HepG2 (cell line): Measurements from ENCODE around the gene PTPMT1. TPM values are rescaled to one million over a fixed set of nuclear protein-coding genes. Genes with fewer than 3 reads are reported as not detected.

Source experiments
- CEBPB ChIP-seq: IDR thresholded peaks from 2 replicates; pipeline ENCODE4 v1.6.1; 2011; ENCODE audit warnings: low read depth, low read length, improper control_type of control experiment, borderline replicate concordance
- ETV5 ChIP-seq: IDR thresholded peaks from 2 replicates; pipeline ENCODE4 v1.6.1; 2018; ENCODE audit warnings: missing biosample characterization, missing genetic modification reagents, inconsistent platforms, borderline replicate concordance
- FOXO4 ChIP-seq: sonication (generic); formaldehyde crosslinking; conservative IDR thresholded peaks from 2 replicates; pipeline ENCODE4 v1.8.1; 2023; ENCODE audit warnings: missing genetic modification reagents
- KLF16 ChIP-seq, 2 experiments: sonication (generic) in 1 of 2; formaldehyde crosslinking in 1 of 2; IDR thresholded peaks; 2 replicates each; pipeline versions ENCODE4 v1.6.1 to v1.8.0; 2016 to 2023; ENCODE audit warnings: missing genetic modification reagents in 2 of 2, missing compliant biosample characterization in 1 of 2
- LCORL ChIP-seq, 2 experiments: fragments of 450-650 bp in 1 of 2; sonication (generic) in 1 of 2; formaldehyde crosslinking in 1 of 2; IDR thresholded peaks; 2 replicates each; pipeline versions ENCODE4 v1.5.0 to v1.6.1; 2017 to 2020; ENCODE audit warnings: antibody characterized with exemption in 1 of 2, missing genetic modification reagents in 1 of 2
- MAF1 ChIP-seq: sonication (generic); formaldehyde crosslinking; IDR thresholded peaks from 2 replicates; pipeline ENCODE4 v1.5.0; 2020; ENCODE audit warnings: missing genetic modification reagents, borderline replicate concordance
- MXD4 ChIP-seq: IDR thresholded peaks from 2 replicates; pipeline ENCODE4 v1.6.1; 2016; ENCODE audit warnings: mild to moderate bottlenecking, missing biosample characterization, missing genetic modification reagents
- NPAS2 ChIP-seq: sonication (generic); formaldehyde crosslinking; IDR thresholded peaks from 2 replicates; pipeline ENCODE4 v1.8.0; 2022; ENCODE audit warnings: mild to moderate bottlenecking, missing genetic modification reagents, borderline replicate concordance
- TFDP2 ChIP-seq: sonication (generic); formaldehyde crosslinking; IDR thresholded peaks from 2 replicates; pipeline ENCODE4 v1.4.0; 2020; ENCODE audit warnings: missing genetic modification reagents
- THAP7 ChIP-seq: sonication (generic); formaldehyde crosslinking; IDR thresholded peaks from 2 replicates; pipeline ENCODE4 v1.8.1; 2023; ENCODE audit warnings: mild to moderate bottlenecking, missing genetic modification reagents
- ZFP36L2 ChIP-seq: sonication (generic); formaldehyde crosslinking; IDR thresholded peaks from 2 replicates; pipeline ENCODE4 v1.4.0; 2020; ENCODE audit warnings: missing genetic modification reagents
- ZMYM4 ChIP-seq: sonication (generic); formaldehyde crosslinking; IDR thresholded peaks from 2 replicates; pipeline ENCODE4 v1.8.1; 2023; ENCODE audit warnings: mild to moderate bottlenecking, missing genetic modification reagents
- ZNF121 ChIP-seq: sonication (generic); formaldehyde crosslinking; IDR thresholded peaks from 2 replicates; pipeline ENCODE4 v1.5.0; 2020; ENCODE audit warnings: mild to moderate bottlenecking, missing genetic modification reagents
- ZNF280B ChIP-seq: sonication (generic); formaldehyde crosslinking; IDR thresholded peaks from 2 replicates; pipeline ENCODE4 v1.5.0; 2020; ENCODE audit warnings: missing genetic modification reagents, mild to moderate bottlenecking, borderline replicate concordance
- ZNF430 ChIP-seq: sonication (generic); formaldehyde crosslinking; IDR thresholded peaks from 2 replicates; pipeline ENCODE4 v1.9.0; 2021; ENCODE audit warnings: mild to moderate bottlenecking, missing genetic modification reagents
- ZNF510 ChIP-seq: sonication (generic); formaldehyde crosslinking; IDR thresholded peaks from 2 replicates; pipeline ENCODE4 v1.4.0; 2020; ENCODE audit warnings: low read depth, mild to moderate bottlenecking, missing genetic modification reagents
- ZNF580 ChIP-seq: IDR thresholded peaks from 2 replicates; pipeline ENCODE4 v1.6.1; 2016; ENCODE audit warnings: low read depth, borderline replicate concordance
- ZNF598 ChIP-seq: sonication (generic); formaldehyde crosslinking; IDR thresholded peaks from 2 replicates; pipeline ENCODE4 v1.5.1; 2020; ENCODE audit warnings: mild to moderate bottlenecking, missing genetic modification reagents, borderline replicate concordance
- ZNF605 ChIP-seq: sonication (generic); formaldehyde crosslinking; IDR thresholded peaks from 2 replicates; pipeline ENCODE4 v1.8.0; 2022; ENCODE audit warnings: mild to moderate bottlenecking, missing genetic modification reagents
- ZNF766 ChIP-seq: sonication (generic); formaldehyde crosslinking; IDR thresholded peaks from 2 replicates; pipeline ENCODE4 v1.5.0; 2020; ENCODE audit warnings: missing genetic modification reagents, borderline replicate concordance
- ZNF776 ChIP-seq: sonication (generic); formaldehyde crosslinking; IDR thresholded peaks from 2 replicates; pipeline ENCODE4 v1.4.0; 2020; ENCODE audit warnings: mild to moderate bottlenecking, missing genetic modification reagents
- ZNF784 ChIP-seq: sonication (generic); formaldehyde crosslinking; IDR thresholded peaks from 2 replicates; pipeline ENCODE4 v1.5.1; 2020; ENCODE audit warnings: missing genetic modification reagents, mild to moderate bottlenecking, borderline replicate concordance
- ZSCAN9 ChIP-seq: IDR thresholded peaks from 2 replicates; pipeline ENCODE4 v1.6.1; 2016; ENCODE audit warnings: borderline replicate concordance
- polyA plus RNA-seq, 8 experiments: library from polyadenylated mRNA; depleted of rRNA in 3 of 8; stranded (reverse) in 7 of 8; unstranded in 1 of 8; fragments of >200 nt; fragmentation: Illumina TruSeq in 4 of 8; extraction: Trizol in 4 of 8; gene quantifications; 2 replicates each; pipeline versions ENCODE4 v1.2.1 to v1.2.3, GENCODE V29; 2011 to 2016; ENCODE audit warnings: low read depth in 4 of 8, missing spikeins in 1 of 8, mixed read lengths in 1 of 8; ENCODE audit not compliant: insufficient read depth in 1 of 8
- total RNA-seq, 5 experiments: library from RNA; depleted of rRNA; stranded (reverse); fragments of >200 nt; fragmentation: Illumina TruSeq; extraction: Trizol; gene quantifications; 2 replicates each; pipeline ENCODE4 v1.2.3, GENCODE V29; 2016; ENCODE audit warnings: low read depth in 1 of 5

Gene PTPMT1
- total and polyA plus RNA-seq, 2 of the 13 experiments (the other 11 are each of a cell fraction or from before 2014, with no cell fraction given): 55.6 to 129 TPM

GRCh38 chr11:47565340-47566148 lies at the start of gene PTPMT1 (continued):
- TF ChIP-seq TFDP2 (CRISPR knock-in tag) (peak; percentile 93), MXD4 (peak; percentile 83; the same call in 1 of the 2 replicates), ZNF580 (0 out of 2 replicates have a peak, but pooled peaks have one; percentile 37), ZNF280B (CRISPR knock-in tag) (peak; percentile 51; the same call in 1 of the 2 replicates), ZNF766 (CRISPR knock-in tag) (0 out of 2 replicates have a peak, but pooled peaks have one; percentile 30), ZNF510 (CRISPR knock-in tag) (no peak), LCORL (IDR thresholded peaks at IDR 0.05) (no peak), LCORL (CRISPR knock-in tag; IDR thresholded peaks at IDR 0.05) (peak; percentile 62; the same call in 1 of the 2 replicates), ZFP36L2 (no peak), ZNF430 (CRISPR knock-in tag) (peak; percentile 55), KLF16 (CRISPR knock-in tag; IDR thresholded peaks at IDR 0.05) (no peak; a peak in 1 of 4 replicates), ETV5 (CRISPR knock-in tag) (no peak), MAF1 (CRISPR knock-in tag) (0 out of 2 replicates have a peak, but pooled peaks have one; percentile 65), ZNF598 (CRISPR knock-in tag) (peak; percentile 88; the same call in 1 of the 2 replicates), ZNF605 (CRISPR knock-in tag) (peak; percentile 70), THAP7 (CRISPR knock-in tag) (no peak), ZSCAN9 (CRISPR knock-in tag) (no peak), FOXO4 (0 out of 2 replicates have a peak, but pooled peaks have one; percentile 74), NPAS2 (CRISPR knock-in tag) (no peak), ZNF784 (CRISPR knock-in tag) (peak; percentile 49; the same call in 1 of the 2 replicates), CEBPB (no peak), ZMYM4 (CRISPR knock-in tag) (peak; percentile 84), ZNF121 (CRISPR knock-in tag) (no peak), ZNF776 (CRISPR knock-in tag) (peak; percentile 89)
